HS-27A (cell line): Measurements from ENCODE around the gene ZNF513.
"Not testable (repeated sequence)": the region's sequence is repeated elsewhere in the genome, so short reads cannot be mapped to it uniquely, and the experiment has no call there.

Experiments
- DNase-seq: peaks from one replicate; pipeline ENCODE4 v3.0.0-alpha.2; 2012; ENCODE audit warnings: low read depth, missing footprints

Gene ZNF513

GRCh38 chr2:27380626-27381545 lies at the start of gene ZNF513:
Gene ZNF513, minus strand, starts transcription at chr2:27380734. Its CDS starts 208 bp downstream, at chr2:27380526.
- DNase-seq: no peak

- peak; percentile 40 for DNase-seq
Measured at GRCh38 chr2:27428978-27429541, 48.5 kb upstream of the ZNF513 start.

- DNase-seq: peak; percentile 66
Measured at GRCh38 chr2:27428213-27428977, 47.9 kb upstream of the ZNF513 start, which contains the start of gene NRBP1. Gene NRBP1, plus strand, starts transcription at chr2:27428631. Its CDS starts 4,643 bp downstream, at chr2:27433274.

- no peak for DNase-seq
Measured at GRCh38 chr2:27427863-27428212, 47.3 kb upstream of the ZNF513 start.

GRCh38 chr2:27425039-27425438 lies 44.5 kb upstream of the ZNF513 start:
- DNase-seq: not testable (repeated sequence)

- DNase-seq: no peak
Measured at GRCh38 chr2:27422958-27423357, 42.4 kb upstream of the ZNF513 start.

- DNase-seq: no peak
Measured at GRCh38 chr2:27421660-27422250, 41.2 kb upstream of the ZNF513 start.

GRCh38 chr2:27420996-27421395 lies 40.5 kb upstream of the ZNF513 start:
- DNase-seq: no peak

GRCh38 chr2:27416151-27416550 lies 35.6 kb upstream of the ZNF513 start:
- DNase-seq: no peak

- no peak for DNase-seq
Measured at GRCh38 chr2:27412419-27413152, 32.1 kb upstream of the ZNF513 start.

GRCh38 chr2:27409321-27410073 lies 29.0 kb upstream of the ZNF513 start, which contains the start of gene PPM1G:
Gene PPM1G, minus strand, starts transcription at chr2:27409591. Its CDS starts 169 bp downstream, at chr2:27409422.
- peak; percentile 69 for DNase-seq

- DNase-seq: no peak
Measured at GRCh38 chr2:27408601-27409320, 28.2 kb upstream of the ZNF513 start.

- no peak for DNase-seq
Measured at GRCh38 chr2:27407798-27408491, 27.4 kb upstream of the ZNF513 start.

GRCh38 chr2:27400348-27401135 lies 20.0 kb upstream of the ZNF513 start:
- DNase-seq: no peak

GRCh38 chr2:27398962-27399361 lies 18.4 kb upstream of the ZNF513 start:
- DNase-seq: no peak

GRCh38 chr2:27393225-27393624 lies 12.7 kb upstream of the ZNF513 start:
- no peak for DNase-seq

GRCh38 chr2:27390822-27391679 lies 10.5 kb upstream of the ZNF513 start:
- no peak for DNase-seq
